SK-N-SH (cell line): ENCODE measurements around the gene MCF2L. TPM values are rescaled to one million over a fixed set of nuclear protein-coding genes. Genes with fewer than 3 reads are reported as not detected.
A peak's percentile ranks its signal among the peaks of the same experiment; 100 is the strongest.

Experiments
- CTCF ChIA-PET: fragments of 300-600, 350-600 bp; formaldehyde crosslinking; extraction: SDS; loops from one replicate; lab custom pipeline; 2021; lab: Yijun Ruan, JAX
- POLR2A ChIA-PET: fragments of 350-600 bp; sonication (Branson Sonifier 250); formaldehyde crosslinking; extraction: SDS; loops from one replicate; lab custom pipeline; 2020; ENCODE audit warnings: antibody characterized with exemption, inconsistent platforms; lab: Yijun Ruan, JAX
- DNase-seq: peaks from one replicate; pipeline ENCODE4 v3.0.0; 2012
- H2AFZ ChIP-seq: fragments of 200-600 bp; sonication (generic); 2 replicates; pipeline ENCODE4 v1.8.1; 2016; ENCODE audit warnings: antibody characterized with exemption, mild to moderate bottlenecking, low read depth
- H3F3A ChIP-seq: fragments of 200-600 bp; sonication (generic); replicated peaks from 2 replicates; pipeline ENCODE3; 2016; ENCODE audit warnings: antibody characterized with exemption, mild to moderate bottlenecking; ENCODE audit not compliant: insufficient read depth
- H3K27ac ChIP-seq, 2 experiments: fragments of 200-500 bp in 1 of 2; fragments of 200-600 bp in 1 of 2; sonication (Bioruptor generic) in 1 of 2; sonication (generic), shearing (Covaris generic) in 1 of 2; 2 replicates each; pipeline versions ENCODE4 v1.5.1 to v1.6.1; 2014 to 2016; ENCODE audit warnings: low read depth in 2 of 2, inconsistent platforms in 1 of 2, low read length in 1 of 2, mild to moderate bottlenecking in 1 of 2, mixed read lengths in 1 of 2
- H3K27me3 ChIP-seq: fragments of 200-600 bp; sonication (generic), shearing (Covaris generic); 2 replicates; pipeline ENCODE4 v1.6.1; 2016; ENCODE audit warnings: mixed run types; ENCODE audit not compliant: insufficient read depth
- H3K36me3 ChIP-seq, 2 experiments: fragments of 200-500 bp in 1 of 2; fragments of 200-600 bp in 1 of 2; sonication (Bioruptor generic) in 1 of 2; sonication (generic) in 1 of 2; replicated peaks in 1 of 2; 2 replicates each; pipeline versions ENCODE3 to v1.5.1; 2014 to 2016; ENCODE audit warnings: low read length in 1 of 2, mild to moderate bottlenecking in 1 of 2; ENCODE audit not compliant: insufficient read depth in 2 of 2, control insufficient read depth in 1 of 2
- H3K4me1 ChIP-seq, 2 experiments: fragments of 200-500 bp in 1 of 2; fragments of 200-600 bp in 1 of 2; sonication (Bioruptor generic) in 1 of 2; sonication (generic), shearing (Covaris generic) in 1 of 2; 2 replicates each; pipeline versions ENCODE4 v1.5.1 to v1.6.1; 2014 to 2016; ENCODE audit warnings: low read depth in 1 of 2, low read length in 1 of 2, mixed run types in 1 of 2; ENCODE audit not compliant: insufficient read depth in 2 of 2, control insufficient read depth in 1 of 2
- H3K4me2 ChIP-seq: fragments of 200-600 bp; sonication (generic), shearing (Covaris generic); 2 replicates; pipeline ENCODE4 v1.6.1; 2017; ENCODE audit warnings: mixed run types
- H3K4me3 ChIP-seq, 2 experiments: fragments of 200-500 bp in 1 of 2; fragments of 200-600 bp in 1 of 2; sonication (Bioruptor generic) in 1 of 2; sonication (generic), shearing (Covaris generic) in 1 of 2; 2 replicates each; pipeline versions ENCODE4 v1.5.1 to v1.8.1; 2014 to 2016; ENCODE audit warnings: low read depth in 2 of 2, inconsistent platforms in 1 of 2, low read length in 1 of 2, mild to moderate bottlenecking in 1 of 2, mixed read lengths in 1 of 2, moderate library complexity in 1 of 2
- H3K79me2 ChIP-seq: fragments of 200-600 bp; sonication (generic); 2 replicates; pipeline ENCODE4 v1.8.1; 2017; ENCODE audit warnings: mild to moderate bottlenecking; ENCODE audit not compliant: insufficient read depth
- H3K9ac ChIP-seq: fragments of 200-600 bp; sonication (generic); 2 replicates; pipeline ENCODE4 v1.6.1; 2017; ENCODE audit warnings: mixed run types
- H3K9me2 ChIP-seq: fragments of 200-600 bp; sonication (generic); 2 replicates; pipeline ENCODE4 v1.6.1; 2017; ENCODE audit warnings: mixed run types
- H3K9me3 ChIP-seq: fragments of 200-600 bp; sonication (generic); 2 replicates; pipeline ENCODE4 v1.6.1; 2017; ENCODE audit warnings: mixed run types, mild to moderate bottlenecking, moderate library complexity
- H4K20me1 ChIP-seq: fragments of 200-600 bp; sonication (generic); 2 replicates; pipeline ENCODE4 v1.6.1; 2017; ENCODE audit warnings: mild to moderate bottlenecking, mixed run types; ENCODE audit not compliant: insufficient read depth
- EZH2phosphoT487 ChIP-seq: fragments of 200-600 bp; sonication (generic); IDR thresholded peaks from 2 replicates; pipeline ENCODE4 v1.6.1; 2017; ENCODE audit warnings: low read depth, mixed run types, mild to moderate bottlenecking, antibody characterized with exemption, moderate library complexity, borderline replicate concordance
- FOXJ3 ChIP-seq: sonication (generic); formaldehyde crosslinking; IDR thresholded peaks from 2 replicates; pipeline ENCODE4 v1.5.1; 2020; ENCODE audit warnings: mild to moderate bottlenecking, missing genetic modification reagents
- IRF3 ChIP-seq: fragments of 150-350 bp; IDR thresholded peaks from 2 replicates; pipeline ENCODE4 v1.6.1; 2016; ENCODE audit warnings: mild to moderate bottlenecking, low read depth, low read length
- JUND ChIP-seq: IDR thresholded peaks from 2 replicates; pipeline ENCODE4 v1.4.0; 2012
- MEF2A ChIP-seq: IDR thresholded peaks from 2 replicates; pipeline ENCODE4 v1.4.0; 2012; ENCODE audit warnings: low read depth, borderline replicate concordance
- RFX5 ChIP-seq: IDR thresholded peaks from 2 replicates; pipeline ENCODE4 v1.6.1; 2012; ENCODE audit warnings: mild to moderate bottlenecking, improper control_type of control experiment, low read length
- SIN3A ChIP-seq: IDR thresholded peaks from 2 replicates; pipeline ENCODE4 v1.6.1; 2012; ENCODE audit warnings: low read depth, mild to moderate bottlenecking, low read length, moderate library complexity, borderline replicate concordance
- ZBTB33 ChIP-seq: IDR thresholded peaks from 2 replicates; pipeline ENCODE4 v1.4.0; 2012; ENCODE audit warnings: low read depth, borderline replicate concordance
- WGBS: methylation state at CpG from one replicate; pipeline ENCODE4 v1.1.6; 2017; ENCODE audit warnings: low lambda C conversion rate; 5-methylcytosine and 5-hydroxymethylcytosine counted together
- polyA plus RNA-seq, 3 experiments: library from polyadenylated mRNA; depleted of rRNA; stranded (reverse); fragments of >200 nt; gene quantifications; 2 replicates each; pipeline ENCODE4 v1.2.3, GENCODE V29; 2012

The MCF2L gene
- polyA plus RNA-seq, 1 of the 3 experiments (the other 2 are of a cell fraction) = 0.56 TPM

- Histone ChIP-seq H3K79me2 (no peaks in the 10 kb centered on the region), H3K9me2 (no peaks in the 10 kb centered on the region), H4K20me1 (no peaks in the 10 kb centered on the region), H3K9ac (no peak overlapping the region), H3K4me3 (no peak overlapping the region), H3K4me1 (peaks cover 0 to 4% of the 10 kb centered on the region in 2 experiments; a peak in 1 of 4 replicates), H3K36me3 (no peaks in the 10 kb centered on the region), H3K27ac (no peak overlapping the region), H3K27me3 (no peaks in the 10 kb centered on the region), H2AFZ (no peak overlapping the region), H3K9me3 (no peaks in the 10 kb centered on the region), H3K4me2 (no peak overlapping the region), H3F3A (no peaks in the 10 kb centered on the region)
- ChIA-PET POLR2A (interaction anchor here (1.3 kb wide), 1 partner anchor 14 kb away, joined by 3 read pairs; no protein-coding TSS in a partner anchor), CTCF (interaction anchor here (1.1 kb wide), 1 partner anchor 20 kb away, joined by 3 read pairs; no protein-coding TSS in a partner anchor)
- no peak for TF ChIP-seq SIN3A
- TF ChIP-seq EZH2phosphoT487 = no peak
- no peak for DNase-seq
- 64% methylated on average over 11 of the region's 18 CpGs for WGBS
Measured at GRCh38 chr13:113080361-113080831, 111.4 kb downstream of the MCF2L start.

- no peaks in the 10 kb centered on the region for H3K36me3 ChIP-seq
- no peak for TF ChIP-seq ZBTB33
- TF ChIP-seq JUND = no peak
- no peak for TF ChIP-seq RFX5
- no peak for TF ChIP-seq MEF2A
- no peak for TF ChIP-seq FOXJ3 (CRISPR knock-in tag)
- TF ChIP-seq IRF3 = no peak
- H3K4me3 ChIP-seq = no peak overlapping the region
- no peaks in the 10 kb centered on the region for H4K20me1 ChIP-seq
- H3K27ac ChIP-seq = peak overlapping the region in 1 of 2 experiments; percentile 11; a peak in 1 of 4 replicates
- no peaks in the 10 kb centered on the region for H3F3A ChIP-seq
- POLR2A ChIA-PET = interaction anchor here (0.6 to 1.3 kb wide), 3 partner anchors 8 to 62 kb away, joined by 3 to 6 read pairs (median 3); no protein-coding TSS in a partner anchor
- CTCF ChIA-PET = interaction anchor here (1.1 kb wide), 1 partner anchor 20 kb away, joined by 3 read pairs; no protein-coding TSS in a partner anchor
- peaks cover 0 to 4% of the 10 kb centered on the region in 2 experiments; a peak in 1 of 4 replicates for H3K4me1 ChIP-seq
- DNase-seq = no peak
- H3K79me2 ChIP-seq = no peaks in the 10 kb centered on the region
- H3K9me3 ChIP-seq = no peaks in the 10 kb centered on the region
- no peak overlapping the region for H2AFZ ChIP-seq
- no peaks in the 10 kb centered on the region for H3K27me3 ChIP-seq
- H3K4me2 ChIP-seq = no peak overlapping the region
- H3K9me2 ChIP-seq = no peaks in the 10 kb centered on the region
- 46% methylated on average over 6 of the region's 25 CpGs for WGBS
- no peak overlapping the region for H3K9ac ChIP-seq
Measured at GRCh38 chr13:113080901-113081521, 112.0 kb downstream of the MCF2L start.
